ENCODE results near the gene PAQR5. TPM values are rescaled to one million over a fixed set of nuclear protein-coding genes. Genes with fewer than 3 reads are reported as not detected.

The PAQR5 gene
- total RNA-seq (2022; extraction: Qiagen RNA extraction; ENCODE audit: low read depth): 79.0 to 125 TPM (median 119 TPM) in 5 replicates

GRCh38 chr15:69298697-69299441 is at the start of gene PAQR5:
PAQR5 (plus strand) TSS chr15:69298912; CDS start chr15:69360081, 61,169 bp downstream.

GRCh38 chr15:69413822-69414700 is 115.3 kb downstream of the PAQR5 start, which contains the start of gene KIF23:
KIF23 (plus strand) TSS chr15:69414349; CDS start chr15:69414466, 117 bp downstream.

DNA sequence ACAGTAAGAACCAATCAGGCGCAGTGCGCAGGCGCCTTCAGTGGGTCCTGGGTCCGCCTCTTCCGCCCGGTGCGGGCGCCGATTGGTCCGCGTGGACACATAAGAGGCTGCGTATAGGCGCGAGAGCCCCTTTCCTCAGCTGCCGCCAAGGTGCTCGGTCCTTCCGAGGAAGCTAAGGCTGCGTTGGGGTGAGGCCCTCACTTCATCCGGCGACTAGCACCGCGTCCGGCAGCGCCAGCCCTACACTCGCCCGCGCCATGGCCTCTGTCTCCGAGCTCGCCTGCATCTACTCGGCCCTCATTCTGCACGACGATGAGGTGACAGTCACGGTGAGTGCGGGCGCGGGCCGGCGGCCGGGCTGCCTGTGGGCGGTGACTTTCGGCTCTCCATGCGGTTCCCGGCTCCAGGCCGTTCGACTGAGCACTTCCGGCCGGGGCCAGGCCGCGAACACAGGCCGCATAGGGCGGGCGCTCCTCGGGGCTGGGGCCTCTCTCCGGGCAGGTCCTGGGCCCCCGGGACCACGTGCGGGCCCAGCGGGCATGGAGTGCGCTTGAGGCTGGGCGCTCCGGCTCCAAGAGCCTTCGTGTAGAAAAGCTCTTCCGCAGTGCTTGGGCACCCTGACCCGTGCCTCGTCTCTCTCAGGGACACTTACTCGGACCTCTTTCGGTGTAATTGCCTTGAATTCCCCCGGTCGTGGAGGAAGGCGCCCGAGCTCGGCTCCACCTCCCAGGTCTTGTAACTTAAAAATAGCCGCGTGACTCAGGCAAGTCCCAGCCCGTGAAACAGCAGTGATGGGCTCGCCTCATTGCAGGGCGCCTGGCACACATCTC is 154.2 kb downstream of the PAQR5 start, which contains the start of gene RPLP1:
RPLP1 (plus strand) TSS at position 127 of the 830 bp plus-strand sequence; CDS start at position 258, 131 bp downstream.

Other genes with a start within 250 kb of the PAQR5 start
- 19.7 to 29.1 TPM (median 24.8 TPM) in 5 replicates for gene GLCE, start 138.3 kb upstream of the PAQR5 start, total RNA-seq (2022; extraction: Qiagen RNA extraction; ENCODE audit: low read depth)
- 75.8 to 97.8 TPM (median 91.2 TPM) in 5 replicates for gene KIF23, start 115.4 kb downstream of the PAQR5 start, total RNA-seq (2022; extraction: Qiagen RNA extraction; ENCODE audit: low read depth)
- 3,311 to 3,917 TPM (median 3,774 TPM) in 5 replicates for gene RPLP1, start 153.9 kb downstream of the PAQR5 start, total RNA-seq (2022; extraction: Qiagen RNA extraction; ENCODE audit: low read depth)